Measurements from ENCODE around the gene OAF. TPM values are rescaled to one million over a fixed set of nuclear protein-coding genes. Genes with fewer than 3 reads are reported as not detected.

The OAF gene
- total and polyA plus RNA-seq, 5 donors = 21.6 to 57.1 (median 43.1) TPM

- Histone ChIP-seq H3K4me3 (ENCODE audit: low read length) (no peak overlapping the region), H3K9me3 (ENCODE audit: control insufficient read depth, low read length) (no peaks in the 10 kb centered on the region), H3K4me1 (ENCODE audit: control insufficient read depth, insufficient read depth, low read length) (peaks cover 10% of the 10 kb centered on the region), H3K27me3 (ENCODE audit: control insufficient read depth, insufficient read depth) (no peaks in the 10 kb centered on the region), H3K27ac (ENCODE audit: low read length) (peak overlapping the region; percentile 6)
- peak; percentile 57 to 77 (median 76) for DNase-seq
- ATAC-seq = peak; percentile 35 to 80
- WGBS = 38% methylated on average over 22 of the region's 22 CpGs
- intact Hi-C loops (cut with DNase I) = loop anchor here in 1 of 4 donors (5.0 kb wide), 1 partner anchor 53 kb away; no protein-coding TSS in a partner anchor
Observed at GRCh38 chr11:120224972-120225909, 14.4 kb downstream of the OAF start.

DNA sequence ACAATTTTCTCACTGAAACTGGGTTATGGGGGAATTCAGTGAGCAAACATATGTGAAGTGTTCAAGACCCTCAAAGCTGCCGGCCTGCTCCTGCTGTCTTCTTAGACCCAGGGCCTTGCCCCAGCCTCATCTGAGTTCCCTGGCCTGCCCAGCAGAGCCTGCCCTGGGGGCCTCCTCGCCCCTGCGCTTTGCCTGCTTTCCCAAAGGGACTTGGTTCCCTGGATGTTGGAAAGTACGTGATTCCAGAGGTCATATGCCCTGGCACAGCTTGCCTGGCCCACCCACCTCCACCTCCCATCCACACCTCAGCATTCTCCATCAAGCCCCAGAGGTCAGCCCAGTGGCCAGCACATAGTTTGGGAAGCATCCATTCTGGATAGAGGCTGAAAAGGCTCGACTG is 15.4 kb downstream of the OAF start:
- intact Hi-C loops (cut with DNase I) = loop anchor here in 1 of 4 donors (5.0 kb wide), 1 partner anchor 54 kb away; no protein-coding TSS in a partner anchor
- H3K27me3 ChIP-seq (ENCODE audit: control insufficient read depth, insufficient read depth) = no peaks in the 10 kb centered on the region
- no peaks in the 10 kb centered on the region for H3K9me3 ChIP-seq (ENCODE audit: control insufficient read depth, low read length)
- DNase-seq = peak in 1 of 3 donors; percentile 52
- no peak overlapping the region for H3K4me3 ChIP-seq (ENCODE audit: low read length)
- 76% methylated on average over 5 of the region's 5 CpGs for WGBS
- H3K4me1 ChIP-seq (ENCODE audit: control insufficient read depth, insufficient read depth, low read length) = peaks cover 10% of the 10 kb centered on the region
- H3K27ac ChIP-seq (ENCODE audit: low read length) = no peak overlapping the region
- ATAC-seq = no peak

DNA sequence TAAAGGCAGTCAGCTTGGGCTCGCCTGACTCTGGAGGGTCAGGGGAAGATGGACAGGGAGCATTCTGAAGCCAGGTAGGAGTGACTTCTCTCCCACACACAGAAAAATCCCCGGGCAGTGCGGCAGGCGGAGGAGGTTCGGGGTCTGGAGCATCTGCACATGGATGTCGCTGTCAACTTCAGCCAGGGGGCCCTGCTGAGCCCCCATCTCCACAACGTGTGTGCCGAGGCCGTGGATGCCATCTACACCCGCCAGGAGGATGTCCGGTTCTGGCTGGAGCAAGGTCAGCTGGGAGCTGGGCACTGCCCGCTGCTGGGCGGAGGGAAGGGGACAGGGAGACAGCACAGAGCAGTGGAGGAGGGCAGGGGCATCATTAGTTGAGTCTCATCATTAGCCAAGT is 15.9 kb downstream of the OAF start:
- Histone ChIP-seq H3K4me1 (ENCODE audit: control insufficient read depth, insufficient read depth, low read length) (peaks cover 10% of the 10 kb centered on the region), H3K27me3 (ENCODE audit: control insufficient read depth, insufficient read depth) (no peaks in the 10 kb centered on the region), H3K27ac (ENCODE audit: low read length) (no peak overlapping the region), H3K9me3 (ENCODE audit: control insufficient read depth, low read length) (no peaks in the 10 kb centered on the region), H3K4me3 (ENCODE audit: low read length) (no peak overlapping the region)
- intact Hi-C loops (cut with DNase I) = loop anchor here in 1 of 4 donors (5.0 kb wide), 1 partner anchor 54 kb away; no protein-coding TSS in a partner anchor
- DNase-seq (peak in 1 of 3 donors; percentile 55), ATAC-seq (no peak)
- WGBS = 79% methylated on average over 13 of the region's 13 CpGs

- no peaks in the 10 kb centered on the region for H3K27me3 ChIP-seq (ENCODE audit: control insufficient read depth, insufficient read depth)
- no peaks in the 10 kb centered on the region for H3K9me3 ChIP-seq (ENCODE audit: control insufficient read depth, low read length)
- H3K27ac ChIP-seq (ENCODE audit: low read length) = no peak overlapping the region
- H3K4me1 ChIP-seq (ENCODE audit: control insufficient read depth, insufficient read depth, low read length) = peaks cover 10% of the 10 kb centered on the region
- 88% methylated on average over 5 of the region's 5 CpGs for WGBS
- no peak for ATAC-seq
- no peak overlapping the region for H3K4me3 ChIP-seq (ENCODE audit: low read length)
- intact Hi-C loops (cut with DNase I) = loop anchor here in 1 of 4 donors (5.0 kb wide), 1 partner anchor 55 kb away; no protein-coding TSS in a partner anchor
- DNase-seq = peak in 1 of 3 donors; percentile 6
Observed at GRCh38 chr11:120227228-120227852, 16.5 kb downstream of the OAF start.

GRCh38 chr11:120228794-120229384 is 18.1 kb downstream of the OAF start:
- 87% methylated on average over 16 of the region's 16 CpGs for WGBS
- H3K4me3 ChIP-seq (ENCODE audit: low read length) = no peak overlapping the region
- DNase-seq (no peak), ATAC-seq (no peak)
- no peaks in the 10 kb centered on the region for H3K27me3 ChIP-seq (ENCODE audit: control insufficient read depth, insufficient read depth)
- H3K27ac ChIP-seq (ENCODE audit: low read length) = no peak overlapping the region
- H3K9me3 ChIP-seq (ENCODE audit: control insufficient read depth, low read length) = no peaks in the 10 kb centered on the region
- H3K4me1 ChIP-seq (ENCODE audit: control insufficient read depth, insufficient read depth, low read length) = peaks cover 7% of the 10 kb centered on the region
- intact Hi-C loops (cut with DNase I) = loop anchor here in 3 of 4 donors (1.0 to 5.0 kb wide), 3 partner anchors 56 to 57 kb away; no protein-coding TSS in a partner anchor

DNA sequence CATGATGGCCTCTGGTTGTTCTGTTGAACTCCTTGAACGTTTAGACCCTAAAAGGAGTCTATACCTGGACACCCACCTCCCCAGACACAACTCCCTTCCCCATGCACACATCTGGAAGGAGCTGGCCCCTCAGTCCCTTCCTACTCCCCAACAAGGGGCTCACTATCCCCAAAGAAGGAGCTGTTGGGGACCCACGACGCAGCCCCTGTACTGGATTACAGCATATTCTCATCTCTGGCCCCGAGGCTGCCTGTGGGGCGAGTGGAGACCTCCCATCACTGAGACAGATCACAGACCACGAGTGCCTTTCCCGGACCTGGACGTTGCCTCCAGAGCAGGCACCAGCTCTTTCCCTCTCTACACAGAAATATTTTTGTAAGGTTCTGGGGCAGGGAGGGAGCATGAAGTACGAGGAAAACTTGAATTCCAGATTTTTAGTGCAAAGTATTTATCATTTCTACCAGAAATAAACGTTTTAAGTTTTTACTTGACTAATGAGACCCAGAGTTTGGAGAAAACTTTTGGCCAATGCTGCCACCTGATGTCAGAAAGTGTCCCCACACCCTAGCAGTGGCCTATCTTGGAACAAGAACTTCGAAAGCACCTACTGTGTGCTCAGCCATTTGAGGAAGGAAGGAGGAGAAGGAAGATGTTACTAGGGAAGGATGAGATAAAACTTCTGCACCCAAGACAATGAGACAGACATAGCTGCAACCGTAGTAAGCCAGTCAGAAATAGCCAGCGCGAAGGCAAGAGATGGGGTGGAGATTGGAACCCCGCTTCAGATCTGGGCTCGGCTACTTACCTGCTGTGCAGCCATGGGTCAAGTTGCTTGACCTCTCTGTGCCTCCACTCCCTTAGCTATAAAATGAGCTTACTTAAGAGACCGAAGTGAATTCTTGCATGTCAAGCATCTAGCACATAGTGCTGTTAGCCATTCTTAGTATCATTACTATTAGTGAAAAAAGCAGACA is 18.9 kb downstream of the OAF start:
- intact Hi-C loops (cut with DNase I) = loop anchor here (1.0 to 5.0 kb wide), 3 partner anchors 57 kb away; no protein-coding TSS in a partner anchor
- 52% methylated on average over 17 of the region's 17 CpGs for WGBS
- no peak for ATAC-seq
- Histone ChIP-seq H3K27me3 (ENCODE audit: control insufficient read depth, insufficient read depth) (no peaks in the 10 kb centered on the region), H3K9me3 (ENCODE audit: control insufficient read depth, low read length) (no peaks in the 10 kb centered on the region), H3K4me1 (ENCODE audit: control insufficient read depth, insufficient read depth, low read length) (peaks cover 5% of the 10 kb centered on the region), H3K4me3 (ENCODE audit: low read length) (no peak overlapping the region), H3K27ac (ENCODE audit: low read length) (no peak overlapping the region)
- DNase-seq = peak in 1 of 3 donors; percentile 51

- 86% methylated on average over 5 of the region's 5 CpGs for WGBS
- DNase-seq = peak in 1 of 3 donors; percentile 18
- intact Hi-C loops (cut with DNase I) = loop anchor here in 1 of 4 donors (2.0 kb wide), 1 partner anchor 58 kb away; no protein-coding TSS in a partner anchor
Observed at GRCh38 chr11:120230433-120231071, 19.7 kb downstream of the OAF start.

GRCh38 chr11:120231963-120232362 is 21.1 kb downstream of the OAF start:
- peak in 1 of 3 donors; percentile 41 for DNase-seq
- ATAC-seq = no peak
- 46% methylated on average over 4 of the region's 4 CpGs for WGBS
- Histone ChIP-seq H3K4me3 (ENCODE audit: low read length) (no peak overlapping the region), H3K4me1 (ENCODE audit: control insufficient read depth, insufficient read depth, low read length) (no peaks in the 10 kb centered on the region), H3K9me3 (ENCODE audit: control insufficient read depth, low read length) (no peaks in the 10 kb centered on the region), H3K27me3 (ENCODE audit: control insufficient read depth, insufficient read depth) (no peaks in the 10 kb centered on the region), H3K27ac (ENCODE audit: low read length) (no peak overlapping the region)
- intact Hi-C loops (cut with DNase I) = loop anchor here in 1 of 4 donors (2.0 kb wide), 1 partner anchor 59 kb away; no protein-coding TSS in a partner anchor

More at GRCh38 chr11:120230433-120231071, 19.7 kb downstream of the OAF start:
- no peaks in the 10 kb centered on the region for H3K27me3 ChIP-seq (ENCODE audit: control insufficient read depth, insufficient read depth)
- H3K4me3 ChIP-seq (ENCODE audit: low read length) = no peak overlapping the region
- H3K9me3 ChIP-seq (ENCODE audit: control insufficient read depth, low read length) = no peaks in the 10 kb centered on the region
- ATAC-seq = no peak
- peaks cover 2% of the 10 kb centered on the region for H3K4me1 ChIP-seq (ENCODE audit: control insufficient read depth, insufficient read depth, low read length)
- H3K27ac ChIP-seq (ENCODE audit: low read length) = no peak overlapping the region

GRCh38 chr11:120233207-120233803 is 22.5 kb downstream of the OAF start:
- intact Hi-C loops (cut with DNase I) = no loop called here
- no peaks in the 10 kb centered on the region for H3K4me1 ChIP-seq (ENCODE audit: control insufficient read depth, insufficient read depth, low read length)
- ATAC-seq (no peak), DNase-seq (peak in 1 of 3 donors; percentile 41)
- no peak overlapping the region for H3K27ac ChIP-seq (ENCODE audit: low read length)
- H3K27me3 ChIP-seq (ENCODE audit: control insufficient read depth, insufficient read depth) = no peaks in the 10 kb centered on the region
- H3K9me3 ChIP-seq (ENCODE audit: control insufficient read depth, low read length) = no peaks in the 10 kb centered on the region
- 78% methylated on average over 9 of the region's 9 CpGs for WGBS
- no peak overlapping the region for H3K4me3 ChIP-seq (ENCODE audit: low read length)
